Right ventricle myocardium inferior (tissue), 1 donor: ENCODE measurements around the gene URB2. TPM values are rescaled to one million over a fixed set of nuclear protein-coding genes. Genes with fewer than 3 reads are reported as not detected.

Experiments
- total RNA-seq: library from RNA; stranded (reverse); fragmentation: NEBNext Ultra II Directional; extraction: Animal tissue kit (Norgen Biotek cat#: 25700); gene quantifications from one replicate; pipeline ENCODE4 v1.2.1, GENCODE V29; 2021
- donor health status: DM: no; HTN: yes; CAD: no; lungs with severe emphysema.

The URB2 gene
- total RNA-seq, 1 donor from 2014 or later = 3.4 TPM

Other genes with a start within 250 kb of the URB2 start
- gene ACTA1, start 192.2 kb upstream of the URB2 start, total RNA-seq = 1,694 TPM
- gene NUP133, start 117.9 kb upstream of the URB2 start, total RNA-seq = 27.9 TPM
- 12.7 TPM for gene ABCB10, start 67.5 kb upstream of the URB2 start, total RNA-seq
- gene TAF5L, start 125 bp upstream of the URB2 start, total RNA-seq = 10.8 TPM